DMS79 treated with DMSO at 0.1 percent for 48 hours (cell line): ENCODE results near the gene P2RY12.
"Not testable (repeated sequence)": the region's sequence is repeated elsewhere in the genome, so short reads cannot be mapped to it uniquely, and the experiment has no call there.

ENCODE experiments used
- DNase-seq: peaks from one replicate; lab custom pipeline; 2025; lab: John Stamatoyannopoulos, UW

Gene P2RY12

DNA sequence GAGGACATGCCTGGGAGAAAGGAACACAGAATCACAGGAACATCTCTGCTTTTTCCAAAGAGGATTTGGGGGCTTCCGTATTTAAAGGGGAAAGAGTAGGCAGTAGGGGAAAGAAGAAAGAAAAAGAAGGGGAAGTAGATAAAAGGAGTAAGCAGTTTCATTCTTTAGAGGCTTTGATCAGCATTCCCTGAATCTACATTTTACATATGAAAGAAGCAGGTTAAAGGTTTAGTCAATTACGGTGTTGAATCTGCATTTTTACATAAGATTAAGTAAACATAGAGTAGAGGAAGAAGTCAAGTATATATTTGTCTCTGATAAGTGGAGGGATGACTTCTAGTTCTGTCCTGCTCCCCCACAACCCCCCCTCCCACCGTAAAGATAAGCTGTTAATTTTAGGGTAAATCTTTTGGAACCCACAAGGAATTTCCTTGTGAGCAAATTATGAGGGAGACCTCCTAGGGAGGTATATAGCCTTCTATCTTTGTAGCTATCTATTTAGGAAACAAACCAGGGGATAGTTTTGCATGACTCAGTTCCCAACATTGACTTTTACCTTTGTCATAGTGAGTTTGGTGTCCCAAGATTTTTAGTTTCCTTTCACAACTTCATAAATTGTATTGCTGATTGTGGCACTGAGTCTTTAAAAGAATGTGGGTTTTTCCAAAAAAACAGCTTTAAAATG is 8.7 kb upstream of the P2RY12 start:
- DNase-seq = no peak

DNA sequence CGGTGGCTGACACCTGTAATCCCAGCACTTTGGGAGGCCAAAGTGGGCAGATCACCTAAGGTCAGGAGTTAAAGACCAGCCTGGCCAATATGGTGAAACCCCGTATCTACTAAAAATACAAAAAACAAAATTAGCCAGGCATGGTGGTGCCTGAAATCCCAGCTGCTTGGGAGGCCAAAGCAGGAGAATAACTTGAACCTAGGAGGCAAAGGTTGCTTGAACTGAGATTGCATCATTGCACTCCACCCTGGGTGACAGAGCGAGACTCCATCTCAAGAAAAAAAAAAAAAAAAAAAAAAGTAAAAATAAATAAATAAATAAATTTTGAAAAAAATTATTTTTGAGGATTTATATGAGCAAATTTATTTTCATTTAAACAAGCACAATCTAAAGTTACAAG is 7.6 kb upstream of the P2RY12 start:
- not testable (repeated sequence) for DNase-seq

DNA sequence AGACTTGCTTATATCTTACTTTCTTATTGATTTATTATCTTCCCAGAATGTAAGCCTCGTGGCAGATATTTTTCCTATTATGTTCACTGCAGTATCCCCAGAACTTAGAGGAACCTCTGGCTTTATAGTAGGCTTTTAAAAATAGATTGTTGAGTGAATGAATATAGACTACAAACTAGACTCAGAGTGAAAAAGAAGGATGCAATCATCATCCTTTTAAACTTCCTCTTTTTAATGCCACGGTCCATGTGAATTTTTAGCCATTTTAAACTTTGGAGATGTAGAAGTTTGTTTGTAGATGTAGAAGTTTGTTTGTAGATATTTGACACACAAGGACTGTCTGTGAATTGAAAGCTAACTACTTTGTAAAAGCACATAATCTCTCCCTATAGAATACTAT is 7.2 kb upstream of the P2RY12 start:
- DNase-seq = no peak

DNA sequence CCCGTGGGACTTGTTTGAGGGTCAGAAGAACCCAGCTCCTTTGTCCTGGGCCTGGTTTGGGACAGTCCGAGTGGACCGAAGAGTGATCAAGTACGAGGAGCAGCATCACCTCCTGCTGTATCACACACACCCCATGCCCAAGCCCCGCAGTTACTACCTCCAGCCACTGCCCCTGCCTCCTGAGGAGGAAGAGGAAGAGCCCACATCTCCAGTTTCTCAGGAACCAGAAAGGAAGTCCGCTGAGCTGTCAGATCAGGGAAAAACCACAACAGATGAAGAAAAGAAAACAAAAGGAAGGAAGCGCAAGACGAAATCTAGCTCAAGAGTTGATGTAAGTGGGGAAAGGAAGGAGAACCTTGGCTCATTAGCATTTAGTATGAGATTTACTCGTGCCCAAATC is 3.3 kb upstream of the P2RY12 start:
- DNase-seq = no peak

DNA sequence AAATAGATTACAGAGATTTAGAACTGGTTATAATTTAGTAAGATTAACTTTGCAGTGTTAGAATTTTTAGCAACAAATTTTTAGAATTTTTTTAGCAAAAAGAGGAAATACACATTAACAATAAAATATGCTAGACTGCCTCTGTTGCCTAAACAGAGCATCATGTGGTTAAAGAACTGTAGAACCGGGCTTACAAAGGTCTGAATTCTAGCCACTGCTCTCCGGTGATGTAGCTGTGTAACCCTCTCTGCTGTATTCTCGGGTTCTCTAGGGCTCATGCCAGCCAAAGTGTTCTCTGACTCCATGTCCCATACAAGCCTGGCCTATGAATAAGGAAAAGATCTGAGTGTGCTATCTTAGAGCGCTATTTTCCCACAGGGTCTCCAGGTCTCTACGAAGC is 2.9 kb upstream of the P2RY12 start:
- no peak for DNase-seq

DNA sequence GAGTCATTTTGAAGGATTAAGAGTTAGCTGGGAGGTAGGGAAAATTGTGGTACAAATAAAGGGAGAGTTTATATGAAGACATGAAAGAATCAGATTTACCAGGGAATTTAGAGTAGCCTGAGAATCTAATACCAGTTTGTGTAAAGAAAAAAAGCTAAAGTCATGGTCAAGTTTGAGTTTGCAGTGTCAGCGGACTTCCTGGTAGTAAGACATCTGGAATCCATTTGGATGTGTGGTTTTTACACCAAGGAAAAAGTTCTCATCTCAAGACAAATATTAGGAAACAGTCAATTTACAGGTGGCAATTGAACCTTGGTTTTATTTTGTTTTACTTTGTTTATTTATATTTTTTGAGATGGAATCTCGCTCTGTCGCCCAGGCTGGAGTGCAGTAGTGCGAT is 1.5 kb upstream of the P2RY12 start:
- DNase-seq = no peak

DNA sequence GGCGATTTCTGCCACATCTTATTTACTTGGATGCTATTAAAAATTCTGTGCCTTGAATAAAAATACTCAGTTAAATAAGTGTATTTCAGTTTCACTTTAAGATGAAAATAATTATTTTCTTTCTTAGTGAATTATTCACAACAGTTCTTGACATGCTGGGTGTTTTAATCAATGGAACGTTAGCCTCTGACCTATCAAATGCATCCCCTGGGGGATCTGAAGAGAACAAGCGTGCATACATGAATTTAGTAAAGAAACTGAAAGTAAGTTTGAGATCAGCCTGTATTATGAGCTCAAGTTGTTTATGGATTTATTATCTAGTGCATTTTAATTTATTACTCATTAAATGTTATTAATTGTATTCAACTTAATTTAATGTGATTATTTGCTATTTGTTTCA is 597 bp downstream of the P2RY12 start:
- DNase-seq = no peak

DNA sequence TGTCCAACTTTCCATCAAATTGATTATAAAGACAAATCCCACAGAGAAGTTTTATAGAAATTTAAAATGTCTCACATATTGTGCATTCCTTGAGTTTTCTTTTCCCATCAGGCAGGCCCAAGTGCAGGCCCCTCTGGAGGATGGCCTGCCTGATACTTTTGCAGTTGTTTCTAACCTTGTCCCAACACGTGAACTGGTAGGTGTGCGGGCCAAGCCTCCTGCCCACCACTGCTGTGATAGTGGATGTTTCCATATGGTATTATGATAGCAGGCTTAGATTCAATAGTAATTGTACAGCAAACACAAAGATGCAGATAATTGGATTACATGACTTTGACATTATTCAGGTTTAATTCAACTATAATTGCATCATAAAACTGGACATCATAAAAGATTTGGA is 1.4 kb downstream of the P2RY12 start:
- DNase-seq = no peak

DNA sequence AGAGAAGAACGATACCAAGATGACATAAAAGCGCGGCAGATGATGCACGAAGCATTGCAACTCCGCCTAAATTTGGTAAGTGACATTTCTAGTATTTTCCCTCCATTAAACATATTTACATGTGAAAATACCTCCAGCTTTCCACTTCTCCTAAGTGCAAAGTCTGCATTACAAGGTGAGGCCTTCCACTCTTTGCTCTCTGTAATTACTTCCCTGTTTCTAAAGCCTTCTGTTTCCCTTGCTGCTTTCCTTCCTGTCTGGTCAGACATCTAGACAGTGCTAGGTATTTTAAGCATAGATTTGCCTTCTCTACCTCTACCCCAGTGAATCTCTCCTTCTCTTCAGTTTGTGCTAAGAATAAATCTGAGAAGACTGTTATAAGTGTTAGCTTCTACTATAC is 1.9 kb downstream of the P2RY12 start:
- no peak for DNase-seq

DNA sequence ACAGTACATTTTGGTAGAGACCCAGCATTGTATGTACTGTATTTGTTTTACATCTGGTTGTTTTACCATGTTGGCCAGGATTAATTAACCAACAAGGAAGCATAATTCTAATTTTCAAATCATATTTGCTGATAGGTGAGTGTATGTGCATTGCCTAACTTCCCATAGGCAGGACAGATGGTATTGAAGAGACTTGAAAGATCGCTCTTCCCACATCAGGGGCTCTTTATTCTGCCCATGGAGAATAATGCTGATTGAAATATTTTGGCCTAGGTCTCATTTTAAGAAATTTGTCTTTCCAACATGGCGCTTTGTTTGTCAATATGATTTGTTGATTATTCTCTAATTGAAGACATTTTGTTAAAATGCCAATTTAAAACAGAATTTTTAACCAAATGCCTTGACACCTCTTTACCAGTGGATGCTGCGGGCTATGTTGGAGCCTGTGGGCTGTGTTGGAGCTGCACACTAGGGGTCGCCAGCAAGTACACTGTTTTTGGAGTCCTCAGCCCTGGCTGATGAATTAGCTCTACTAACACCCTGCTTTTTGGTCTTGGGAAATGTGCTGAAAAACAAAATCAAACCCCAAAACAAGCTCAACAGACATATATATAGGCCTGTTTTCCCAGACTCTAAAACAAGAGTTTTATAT is 5.3 kb downstream of the P2RY12 start:
- no peak for DNase-seq

DNA sequence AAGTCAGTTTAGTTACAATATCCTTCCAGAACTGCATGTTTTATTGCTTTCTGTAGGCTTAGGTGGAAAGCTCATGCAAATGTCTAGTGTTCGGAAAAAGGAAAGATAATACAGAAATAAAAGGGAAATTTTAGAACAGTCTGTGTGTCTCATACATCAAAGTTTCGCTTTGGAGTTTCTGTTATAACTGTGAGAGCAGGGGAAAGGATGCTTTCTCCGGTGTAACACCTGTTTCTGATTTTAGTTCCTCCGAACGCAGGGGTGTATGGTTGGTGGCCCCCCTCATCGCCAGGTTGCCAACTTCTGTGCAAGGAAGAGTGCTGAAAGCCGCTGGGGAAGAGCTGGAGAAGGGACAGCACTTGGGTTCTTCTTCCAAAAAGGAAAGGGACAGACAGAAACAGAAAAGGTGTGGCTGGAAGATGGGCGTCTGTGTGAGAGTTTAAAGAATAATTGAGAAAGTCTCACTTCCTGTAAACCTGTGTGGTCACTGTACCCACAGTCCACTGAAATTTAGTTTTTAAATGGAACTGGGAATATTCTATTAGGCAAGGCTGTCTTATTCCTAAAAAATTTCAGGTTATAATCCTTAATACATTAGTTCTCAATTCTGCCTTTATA is 6.7 kb downstream of the P2RY12 start:
- DNase-seq = no peak

DNA sequence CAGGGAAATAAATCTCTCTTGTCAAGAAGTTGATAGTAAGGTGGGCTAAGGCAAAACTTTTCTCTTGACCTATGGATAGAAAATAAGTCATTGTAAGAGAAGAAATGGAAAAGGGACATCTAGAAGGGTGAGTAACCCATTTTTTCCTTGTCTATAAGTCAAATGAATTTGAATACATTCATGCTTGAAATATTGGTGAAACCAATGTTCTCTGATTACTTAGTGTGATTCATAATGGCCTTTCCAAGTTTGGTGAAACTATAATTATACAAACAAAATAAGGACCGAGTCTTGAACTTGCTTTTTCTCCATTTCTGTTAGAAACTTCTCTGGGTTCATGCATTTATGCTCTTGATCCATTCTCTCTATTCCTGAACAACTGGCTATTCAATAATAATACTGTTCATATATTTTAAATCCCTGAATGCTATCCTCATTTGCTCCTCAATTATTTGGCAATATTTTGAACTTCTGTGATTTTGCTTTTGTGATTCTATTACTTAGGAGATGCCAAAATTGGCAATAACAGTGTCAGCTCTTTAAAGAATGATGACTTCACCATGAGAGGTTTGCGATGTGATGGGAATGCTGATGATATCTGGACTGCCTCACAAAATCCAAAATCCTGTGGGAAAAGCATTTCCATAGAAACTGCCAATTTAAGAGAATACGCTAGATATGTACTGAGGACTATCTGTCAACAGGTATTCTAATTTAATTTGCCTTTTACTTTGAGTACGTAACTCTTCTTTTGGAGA is 12.3 kb downstream of the P2RY12 start:
- DNase-seq = no peak

DNA sequence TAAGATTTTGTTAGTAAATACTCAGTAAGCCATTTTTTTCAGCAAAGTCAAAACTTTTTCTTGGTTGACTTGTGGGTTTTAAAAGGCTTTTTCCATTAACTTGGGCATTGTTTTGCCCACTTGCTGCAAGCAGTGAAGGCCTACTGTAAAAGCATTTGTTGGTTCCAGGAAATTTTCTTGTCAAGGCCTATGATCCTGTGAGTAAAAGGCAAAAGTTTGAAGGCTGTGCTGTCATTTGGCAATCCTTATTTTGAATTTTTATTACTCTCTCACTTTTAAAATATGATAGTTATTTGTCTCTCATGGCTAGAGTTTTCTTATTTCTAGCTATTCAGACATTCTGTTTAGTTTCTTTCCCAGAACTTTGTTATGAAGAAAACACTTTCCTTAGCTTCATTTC is 13.0 kb downstream of the P2RY12 start:
- no peak for DNase-seq

DNA sequence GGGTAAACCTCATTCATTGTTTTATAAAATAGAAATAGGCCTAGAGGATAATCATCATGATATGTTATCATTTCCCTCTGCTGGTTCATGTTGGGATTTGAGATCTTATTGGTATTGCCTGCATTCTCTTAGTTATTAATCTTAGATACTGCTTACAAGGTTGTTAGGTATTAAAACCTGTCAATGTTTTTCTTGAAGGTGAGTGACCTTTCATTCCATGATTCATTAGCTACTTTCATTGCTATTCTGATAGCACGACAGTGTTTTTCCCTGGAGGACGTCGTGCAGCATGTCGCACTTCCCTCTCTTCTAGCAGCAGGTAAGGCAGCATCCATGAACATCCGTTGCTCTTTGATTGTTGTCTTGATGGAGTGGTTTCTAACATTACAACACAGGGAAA is 17.1 kb downstream of the P2RY12 start:
- no peak for DNase-seq

DNA sequence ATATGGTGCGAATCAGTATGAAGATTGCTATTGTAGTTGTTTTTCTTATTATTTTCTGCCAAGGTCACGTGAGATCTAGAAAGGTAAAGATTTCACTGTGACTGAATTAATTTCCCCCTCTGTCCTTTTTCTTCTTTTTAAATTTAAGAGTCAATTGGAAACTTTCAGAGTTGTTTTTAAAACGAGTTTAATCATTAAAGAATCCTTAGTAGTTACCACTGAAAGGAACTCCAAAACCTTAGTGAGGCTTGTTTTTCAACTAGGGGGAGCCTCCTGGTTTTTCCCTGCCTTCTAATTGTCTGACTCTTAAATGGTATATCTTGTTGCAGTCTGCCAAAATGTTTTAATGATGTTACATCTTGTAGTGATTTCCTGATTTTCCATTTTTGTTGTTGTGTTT is 17.6 kb downstream of the P2RY12 start:
- DNase-seq = no peak

DNA sequence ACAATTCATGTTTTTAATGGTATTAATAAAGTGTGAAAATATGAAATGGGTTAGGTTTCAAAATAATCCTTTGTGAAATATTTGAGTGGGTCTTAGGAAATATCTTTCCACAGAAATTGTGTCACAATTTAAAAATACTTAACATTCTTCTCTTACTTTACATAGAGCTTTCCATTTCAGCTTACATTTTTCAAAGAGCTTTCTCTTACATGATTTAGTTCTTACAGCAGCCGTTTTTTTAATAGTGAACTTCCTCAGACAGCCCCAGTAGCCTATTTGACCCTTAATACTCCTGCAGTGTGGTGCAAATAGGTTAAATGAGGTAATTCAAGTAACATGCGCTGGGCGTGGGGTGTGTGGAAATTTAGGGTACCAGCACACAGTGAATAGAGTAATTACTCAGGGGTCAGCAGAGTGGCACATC is 21.8 kb downstream of the P2RY12 start:
- DNase-seq = no peak

DNA sequence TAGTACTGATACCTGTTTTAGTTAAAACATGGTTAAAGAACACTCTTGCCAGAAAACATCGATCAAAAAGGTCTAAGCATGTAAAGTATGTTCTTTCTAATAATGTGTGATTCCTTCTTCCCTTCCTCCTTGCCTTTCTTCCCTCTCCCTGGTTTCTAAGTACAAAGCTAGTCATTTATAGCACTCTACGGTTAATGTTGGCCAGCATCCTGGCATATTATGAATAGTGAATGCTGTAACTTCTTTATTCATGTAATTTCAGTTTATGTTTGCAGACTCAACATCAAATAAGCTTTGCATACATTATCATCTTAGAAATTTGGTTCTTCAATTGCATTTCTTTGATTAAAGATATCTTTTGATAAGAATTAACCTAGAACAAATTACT is 27.1 kb downstream of the P2RY12 start:
- no peak for DNase-seq

DNA sequence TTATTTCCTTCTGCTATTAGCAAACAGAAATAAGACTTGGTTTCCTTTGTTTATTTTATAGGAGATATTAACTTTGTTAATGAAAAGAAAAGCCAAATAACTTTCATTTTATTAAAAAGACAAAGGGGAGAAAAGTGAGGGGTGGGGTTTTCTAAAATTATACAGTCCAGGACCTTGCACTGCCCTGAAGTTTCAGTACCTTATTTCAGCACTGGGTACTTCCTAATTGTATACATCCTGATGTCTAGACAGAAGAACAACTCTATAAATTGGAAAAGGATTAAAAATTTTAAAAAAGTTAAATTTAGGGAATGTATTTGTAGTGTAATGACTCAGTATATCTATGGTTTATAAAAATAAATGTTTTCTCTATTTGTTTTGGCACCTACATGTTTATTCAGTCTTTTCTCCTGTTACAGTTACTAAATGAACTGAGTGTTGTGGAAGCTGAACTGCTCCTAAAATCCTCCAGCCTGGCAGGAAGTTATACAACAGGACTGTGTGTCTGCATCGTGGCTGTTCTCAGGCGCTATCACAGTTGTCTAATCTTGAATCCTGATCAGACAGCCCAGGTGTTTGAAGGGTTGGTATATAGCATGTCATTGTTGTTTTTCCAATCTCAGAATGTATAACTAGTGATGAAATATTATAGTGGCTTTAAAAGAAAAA is 27.6 kb downstream of the P2RY12 start:
- no peak for DNase-seq

DNA sequence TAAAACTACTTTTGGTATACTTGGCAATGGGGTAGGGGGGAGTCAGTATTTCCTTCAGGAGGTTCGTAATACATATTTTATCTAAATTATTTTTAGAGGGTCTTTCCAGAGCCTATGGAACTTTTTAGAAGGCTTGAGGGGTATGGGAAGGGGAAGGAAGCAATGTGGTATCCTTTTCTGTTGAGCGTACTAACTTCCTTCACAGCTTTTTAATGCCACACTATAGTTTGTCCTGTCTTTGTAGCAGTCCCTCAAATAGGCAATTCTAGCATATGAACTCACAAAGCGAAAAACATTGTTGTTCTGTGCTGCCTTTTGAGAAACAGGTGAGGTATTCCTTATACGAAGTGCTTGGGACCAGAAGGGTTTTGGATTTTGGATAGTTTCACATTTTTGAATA is 32.9 kb downstream of the P2RY12 start:
- no peak for DNase-seq

DNA sequence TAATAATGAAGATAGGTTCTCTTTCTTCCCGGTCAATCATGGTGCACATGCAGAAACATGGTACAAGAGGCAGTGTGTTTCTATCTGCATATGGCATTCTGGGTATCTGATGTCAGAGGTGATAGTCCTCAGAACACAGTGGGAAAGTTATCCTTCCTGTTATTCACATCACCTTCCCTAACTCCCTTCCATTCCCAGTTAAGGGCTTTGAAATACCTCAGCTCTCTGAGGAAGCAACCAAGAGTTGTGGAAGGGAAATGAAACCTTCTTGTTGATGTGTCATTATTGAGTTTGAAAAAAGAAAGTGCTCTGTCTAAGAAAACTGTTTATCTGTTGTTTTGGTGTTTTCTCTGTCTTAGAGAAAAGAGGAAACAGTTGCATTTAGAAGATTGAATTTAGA is 33.3 kb downstream of the P2RY12 start:
- DNase-seq = no peak

DNA sequence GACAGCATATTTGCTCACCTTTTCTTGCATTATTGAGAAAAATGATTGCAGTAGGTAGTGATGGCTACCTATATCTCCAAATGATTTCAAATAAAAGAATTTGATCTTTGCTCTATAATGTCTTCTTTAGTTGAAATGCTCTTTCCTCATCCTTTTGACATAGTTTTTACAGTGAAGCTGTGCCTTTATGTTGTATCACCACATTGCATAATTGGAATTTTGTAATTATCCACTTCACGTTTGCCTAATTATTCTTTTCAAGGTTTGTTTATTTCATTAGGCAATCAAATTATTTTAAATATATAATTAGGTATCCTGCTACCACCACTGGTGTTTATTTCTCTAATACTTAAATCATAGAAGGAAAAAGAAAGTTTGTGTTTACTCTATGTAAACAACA is 33.9 kb downstream of the P2RY12 start:
- no peak for DNase-seq

DNA sequence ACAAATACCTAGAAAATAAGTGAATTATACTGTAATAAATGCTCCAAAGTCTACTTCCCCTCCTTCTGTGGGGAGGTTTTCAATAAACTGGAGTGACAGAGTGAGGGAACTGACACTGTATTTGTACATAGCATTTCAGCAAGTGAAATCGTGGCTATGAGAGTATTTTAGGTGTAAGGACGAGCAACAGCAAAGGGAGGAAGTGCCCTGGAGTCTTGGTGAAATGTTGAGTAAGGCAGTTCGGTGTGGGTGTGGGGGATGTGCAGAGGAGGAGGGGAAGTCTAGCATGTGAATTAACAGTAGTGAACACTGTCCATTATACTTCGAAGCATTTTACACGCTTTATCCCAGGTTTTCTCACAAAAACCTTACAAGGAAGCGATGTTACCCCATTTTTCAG is 37.1 kb downstream of the P2RY12 start:
- DNase-seq = no peak
